K562 (cell line): ENCODE measurements around the gene DHRS12. TPM values are rescaled to one million over a fixed set of nuclear protein-coding genes. Genes with fewer than 3 reads are reported as not detected.

ENCODE experiments used
- CREB5 ChIP-seq: fragments of 250-450 bp; sonication (Bioruptor Pico); IDR thresholded peaks from 2 replicates; pipeline ENCODE4 v1.5.0; 2020; ENCODE audit warnings: mild to moderate bottlenecking
- E2F6 ChIP-seq, 2 experiments: IDR thresholded peaks; 2 replicates each; pipeline ENCODE4 v1.6.1; 2011; ENCODE audit warnings: borderline replicate concordance in 1 of 2, control low read depth in 1 of 2, low read depth in 1 of 2, low read length in 1 of 2, mild to moderate bottlenecking in 1 of 2, mixed read lengths in 1 of 2, moderate library complexity in 1 of 2; ENCODE audit not compliant: insufficient read depth in 1 of 2, insufficient read length in 1 of 2, poor library complexity in 1 of 2, severe bottlenecking in 1 of 2; ENCODE audit errors: extremely low read depth in 1 of 2
- ESRRB ChIP-seq: fragments of 250-450 bp; sonication (Bioruptor Pico); IDR thresholded peaks from 2 replicates; pipeline ENCODE4 v1.5.0; 2020; ENCODE audit warnings: mild to moderate bottlenecking, moderate library complexity, borderline replicate concordance
- FOXA3 ChIP-seq, 2 experiments: fragments of 450-650 bp in 1 of 2; sonication (generic) in 1 of 2; formaldehyde crosslinking; IDR thresholded peaks in 1 of 2; conservative IDR thresholded peaks in 1 of 2; 2 replicates each; pipeline versions ENCODE4 v1.4.0 to v1.8.0; 2020 to 2022; ENCODE audit warnings: mild to moderate bottlenecking in 2 of 2, missing genetic modification reagents in 1 of 2
- FOXP1 ChIP-seq: sonication (generic); formaldehyde crosslinking; IDR thresholded peaks from 2 replicates; pipeline ENCODE4 v1.8.0; 2022; ENCODE audit warnings: mild to moderate bottlenecking, missing genetic modification reagents
- HNRNPL ChIP-seq: fragments of 200-400 bp; formaldehyde crosslinking; IDR thresholded peaks from 2 replicates; pipeline ENCODE4 v1.6.1; 2017; ENCODE audit warnings: low read depth, mild to moderate bottlenecking, low read length
- PYGO2 ChIP-seq: fragments of 450-650 bp; IDR thresholded peaks from 2 replicates; pipeline ENCODE4 v1.6.1; 2016; ENCODE audit warnings: mild to moderate bottlenecking, missing genetic modification characterization, moderate library complexity, missing compliant biosample characterization
- SNIP1 ChIP-seq: fragments of 450-650 bp; IDR thresholded peaks from 2 replicates; pipeline ENCODE4 v1.7.1; 2017; ENCODE audit warnings: low read depth, mild to moderate bottlenecking
- ZNF764 ChIP-seq: fragments of 250-450 bp; sonication (Bioruptor Pico); IDR thresholded peaks from 2 replicates; pipeline ENCODE4 v1.4.0; 2020; ENCODE audit warnings: low read depth, mild to moderate bottlenecking, moderate library complexity
- polyA plus RNA-seq, 8 experiments: library from polyadenylated mRNA; depleted of rRNA in 4 of 8; stranded (reverse) in 5 of 8; unstranded in 3 of 8; fragments of >200 nt; fragmentation: Nextera tagmentation in 2 of 8; fragmentation: Illumina TruSeq in 1 of 8; extraction: Ambion mirVana in 2 of 8; extraction: Trizol in 1 of 8; gene quantifications; 2 replicates each; pipeline versions ENCODE4 v1.2.1 to v1.2.3, GENCODE V29; 2011 to 2014; ENCODE audit warnings: inconsistent platforms in 1 of 8, missing spikeins in 1 of 8
- total RNA-seq, 7 experiments: library from RNA; depleted of rRNA in 6 of 7; stranded (reverse); fragments of >200 nt in 6 of 7; fragmentation: Illumina TruSeq in 2 of 7; extraction: Trizol in 2 of 7; gene quantifications; 2 replicates each; pipeline versions ENCODE4 v1.2.1 to v1.2.3, GENCODE V29; 2011 to 2021; ENCODE audit warnings: low replicate concordance in 1 of 7

DHRS12 gene
- total and polyA plus RNA-seq, 9 of the 15 experiments (the other 6 are each of a cell fraction or from before 2014, with no cell fraction given), result 0.62 to 2.7 (median 0.98) TPM

- no peak for TF ChIP-seq E2F6 (IDR thresholded peaks at IDR 0.05; ENCODE audit: borderline replicate concordance in 1 of 2, extremely low read depth in 1 of 2, insufficient read depth in 1 of 2, insufficient read length in 1 of 2, low read depth in 1 of 2, low read length in 1 of 2, poor library complexity in 1 of 2, severe bottlenecking in 1 of 2)
- no peak for TF ChIP-seq ESRRB (CRISPR knock-in tag)
- no peak for TF ChIP-seq FOXP1 (CRISPR knock-in tag)
- TF ChIP-seq PYGO2 (tag), result no peak
- TF ChIP-seq FOXA3 (CRISPR knock-in tag; conservative IDR thresholded peaks at IDR 0.05 in 1 of 2, IDR thresholded peaks at IDR 0.05 in 1 of 2), result no peak
- no peak for TF ChIP-seq ZNF764 (CRISPR knock-in tag)
- TF ChIP-seq HNRNPL, result no peak
- TF ChIP-seq SNIP1, result no peak
- no peak for TF ChIP-seq CREB5 (CRISPR knock-in tag)
- TF ChIP-seq, all 486 proteins: peak for 0
Observed at GRCh38 chr13:51777921-51778320, 26.0 kb downstream of the DHRS12 start (continued).
